GM18517 (cell line): ENCODE measurements around the gene LRPAP1.

Experiments
- ATAC-seq: cut with Tn5 transposase; IDR thresholded peaks from one replicate; pipeline ENCODE4 v1.9.1; 2021; ENCODE audit warnings: mild to moderate bottlenecking, moderate library complexity; ENCODE audit not compliant: unreplicated experiment

LRPAP1 gene

DNA sequence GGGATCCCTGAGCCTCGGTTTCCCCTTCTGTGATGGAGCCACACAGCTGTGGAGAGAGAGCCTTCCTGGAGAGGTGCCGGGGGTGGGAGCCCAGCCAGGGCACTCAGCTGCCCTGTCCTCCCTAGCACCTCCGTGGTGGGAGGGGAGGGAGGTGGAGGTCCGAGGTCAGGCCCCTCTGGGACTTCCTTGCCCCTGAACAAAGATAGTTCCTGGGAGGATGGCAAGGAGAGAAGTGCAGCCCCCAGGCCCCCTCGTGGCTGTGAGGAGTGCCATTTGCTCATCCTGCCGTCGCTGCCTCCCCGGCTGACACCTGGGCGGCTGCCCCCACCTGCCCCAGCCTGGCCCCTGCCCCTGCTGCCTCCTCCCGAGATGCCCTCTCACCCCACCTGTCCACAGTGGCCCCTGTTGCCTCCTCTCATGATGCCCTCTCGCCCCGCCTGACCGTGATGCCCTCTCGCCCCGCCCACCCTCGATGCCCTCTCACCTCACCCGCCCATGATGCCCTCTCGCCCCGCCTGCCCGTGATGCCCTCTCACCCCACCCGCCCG lies 56.4 kb downstream of the LRPAP1 start:
- ATAC-seq = no peak

DNA sequence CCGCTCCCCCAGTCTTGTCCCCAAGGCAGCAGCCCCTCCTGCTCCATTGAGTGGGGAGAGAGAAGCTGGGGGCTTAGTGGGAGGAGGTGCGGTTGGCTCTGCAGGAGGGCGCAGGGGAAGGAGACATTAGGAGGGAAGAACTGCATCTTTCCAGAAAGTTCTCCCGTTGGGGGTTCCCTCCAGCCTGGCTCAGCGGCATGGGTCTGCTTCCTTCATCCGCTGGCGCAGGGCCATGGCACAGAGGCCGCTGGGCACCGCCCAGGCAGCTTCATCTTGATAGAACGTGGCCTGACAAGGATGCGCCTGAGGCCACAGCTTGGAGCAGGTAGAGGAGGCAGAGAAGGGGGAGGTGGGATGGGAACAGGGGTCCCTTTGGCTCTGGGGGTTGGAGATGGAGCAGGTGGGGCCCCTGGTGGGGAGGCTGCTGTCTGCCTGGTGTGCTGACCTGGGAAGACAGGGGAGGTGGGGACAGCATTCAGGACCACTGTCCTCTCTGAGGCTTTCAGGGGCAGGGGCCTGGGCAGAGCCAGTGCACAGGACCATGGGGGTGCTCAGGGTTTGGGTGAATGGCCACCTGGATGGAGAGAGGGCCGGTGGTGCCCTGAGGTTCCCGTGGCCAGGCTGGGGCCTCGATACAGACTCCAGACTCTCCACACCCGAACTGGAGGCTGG lies 57.0 kb downstream of the LRPAP1 start:
- ATAC-seq = no peak

DNA sequence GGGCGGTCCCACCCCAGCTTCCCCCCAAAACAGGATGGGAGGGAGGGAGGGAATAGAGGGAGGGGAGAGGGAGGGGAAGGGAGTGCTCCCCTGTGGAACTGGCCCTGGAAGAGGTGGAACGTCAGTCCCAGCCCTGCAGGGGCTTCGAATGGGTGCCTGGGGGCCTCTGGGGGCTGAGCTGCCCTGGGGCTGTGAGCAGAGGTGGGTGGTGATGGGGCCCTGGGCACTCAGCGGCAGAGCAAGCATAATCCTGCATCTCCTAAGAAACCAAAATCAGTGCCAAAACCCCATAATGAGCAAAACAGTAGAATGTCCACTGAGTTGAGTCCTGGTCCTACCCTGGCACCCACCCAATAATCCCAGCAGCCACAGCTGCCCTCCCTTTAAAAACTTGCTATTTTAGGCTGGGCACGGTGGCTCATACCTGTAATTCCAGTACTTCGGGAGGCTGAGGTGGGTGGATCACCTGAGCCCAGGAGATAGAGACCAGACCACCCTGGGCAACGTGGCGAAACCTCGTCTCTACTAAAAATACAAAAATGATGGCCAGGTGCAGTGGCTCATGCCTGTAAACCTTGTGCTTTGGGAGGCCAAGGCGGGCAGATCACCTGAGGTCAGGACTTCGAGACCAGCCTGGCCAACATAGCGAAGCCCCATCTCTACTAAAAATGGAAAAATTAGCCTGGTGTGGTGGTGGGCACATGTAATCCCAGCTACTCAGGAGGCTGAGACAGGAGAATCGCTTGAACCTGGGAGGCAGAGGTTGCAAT lies 58.0 kb downstream of the LRPAP1 start:
- ATAC-seq = no peak

DNA sequence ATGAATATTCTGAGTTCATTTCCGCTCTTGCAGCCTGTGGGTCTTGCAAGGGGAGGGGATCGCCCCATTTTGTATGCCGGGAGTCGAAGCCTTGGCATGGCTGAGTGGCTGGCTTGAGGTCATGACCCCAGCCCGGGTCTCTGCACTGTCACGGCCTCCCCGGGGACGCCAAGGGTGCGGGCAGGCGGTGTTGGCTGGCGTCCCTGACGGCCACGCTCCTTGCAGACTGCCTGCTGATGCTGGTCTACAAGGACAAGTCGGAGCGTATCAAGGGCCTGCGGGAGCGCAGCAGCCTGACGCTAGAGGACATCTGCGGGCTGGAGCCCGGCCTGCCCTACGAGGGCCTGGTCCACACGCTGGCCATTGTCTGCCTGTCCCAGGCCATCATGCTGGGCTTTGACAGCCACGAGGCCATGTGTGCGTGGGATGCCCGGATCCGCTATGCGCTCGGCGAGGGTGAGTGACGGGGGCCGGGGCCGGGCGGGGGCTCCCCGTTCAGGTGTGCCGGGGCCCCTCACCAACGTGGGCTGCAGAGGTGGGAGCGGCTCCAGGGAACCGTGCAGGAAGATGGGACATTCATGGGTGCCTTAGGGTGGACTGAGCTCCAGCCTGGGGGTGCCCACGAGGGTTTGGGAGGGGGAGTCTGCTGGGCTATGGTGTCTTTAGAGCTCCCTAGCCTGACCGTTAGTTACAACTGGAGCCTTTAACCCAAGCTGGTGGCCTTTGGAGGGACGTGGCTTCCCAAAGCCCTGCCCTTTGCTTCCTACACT lies 58.9 kb downstream of the LRPAP1 start:
- no peak for ATAC-seq

DNA sequence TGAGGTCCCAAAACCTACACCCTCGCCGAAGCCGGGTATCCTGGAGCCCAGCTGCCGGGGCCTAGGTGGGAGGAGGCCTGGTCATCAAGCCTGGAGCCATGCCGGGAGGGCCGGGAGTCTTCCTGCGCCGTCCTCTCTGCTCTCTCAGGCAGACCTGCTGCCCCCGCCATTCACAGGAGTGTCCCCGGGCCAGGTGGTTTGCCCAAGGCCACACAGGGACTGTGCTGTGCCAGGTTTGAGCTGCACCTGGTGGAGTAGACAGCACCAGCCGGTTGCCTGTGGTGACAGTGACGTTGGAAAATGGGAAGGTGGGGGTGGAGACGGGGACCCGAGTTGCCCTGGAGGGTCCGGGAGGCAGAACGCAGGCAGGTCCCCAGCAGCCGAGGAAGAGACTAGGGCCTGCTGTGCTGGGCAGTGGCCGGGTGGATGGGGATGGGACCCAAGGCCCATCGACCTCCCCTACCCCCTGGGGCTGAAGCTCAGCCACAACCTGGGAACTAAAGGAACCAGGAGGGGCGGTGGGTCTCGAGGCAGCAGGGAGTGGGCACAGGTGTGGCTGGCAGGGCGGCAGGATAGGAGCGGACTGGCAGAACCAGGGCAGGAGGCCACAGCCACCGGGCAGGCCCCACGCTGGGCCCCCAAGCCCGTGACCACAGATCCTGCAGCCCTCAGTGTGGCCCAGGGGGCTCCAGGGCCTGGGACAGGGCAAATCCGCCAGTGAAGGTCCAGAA lies 59.6 kb downstream of the LRPAP1 start:
- ATAC-seq = no peak

DNA sequence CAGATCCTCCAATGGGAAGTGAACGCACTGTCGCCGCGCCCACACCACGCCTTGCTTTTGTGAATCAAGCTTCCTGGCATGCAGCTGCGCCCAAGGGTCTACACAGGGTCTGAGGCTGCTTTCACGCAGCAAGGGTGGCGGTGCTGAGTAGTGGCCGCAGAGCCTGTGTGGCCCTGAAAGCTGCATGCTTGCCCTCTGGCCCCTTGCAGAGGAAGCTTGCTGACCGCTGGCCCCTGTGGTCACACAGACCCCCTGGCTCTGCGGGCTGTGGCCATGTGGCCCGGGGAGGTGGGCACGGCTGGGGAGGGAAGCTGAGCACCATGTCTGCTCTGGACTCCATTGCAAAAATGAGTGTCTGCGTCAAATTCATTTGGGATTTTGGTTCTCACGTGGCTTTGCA lies 60.3 kb downstream of the LRPAP1 start:
- no peak for ATAC-seq

DNA sequence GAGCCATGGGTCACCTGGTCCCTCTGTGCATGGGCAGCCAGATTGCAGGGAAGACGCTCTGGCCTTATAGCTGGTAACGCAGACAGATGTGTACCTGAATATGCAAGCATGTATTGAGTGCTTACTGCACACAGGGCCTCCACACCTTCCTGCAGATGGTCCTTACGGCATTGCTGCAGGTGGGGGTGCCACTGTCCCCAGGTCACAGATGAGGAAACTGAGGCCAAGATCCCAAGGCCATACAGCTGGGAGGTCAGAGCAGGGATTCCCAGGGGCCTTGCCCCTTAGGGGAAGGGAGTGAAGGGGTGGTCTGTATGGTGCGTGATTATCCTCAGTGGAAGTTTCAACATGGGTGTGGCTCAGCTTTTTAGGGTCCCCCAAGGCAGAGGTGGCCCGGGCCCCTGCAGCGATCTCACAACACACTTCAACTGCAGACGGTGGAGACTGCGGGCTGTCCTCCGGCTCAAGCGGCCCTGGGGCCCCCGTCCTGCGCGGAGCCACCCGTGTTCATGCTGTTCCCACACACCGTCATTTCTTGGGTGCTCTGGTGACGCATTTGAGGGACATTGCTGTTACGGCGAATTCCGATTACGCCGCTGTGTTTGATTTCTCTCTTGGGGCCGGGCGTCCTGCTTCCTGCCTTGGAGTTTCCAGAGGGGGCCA lies 61.0 kb downstream of the LRPAP1 start:
- no peak for ATAC-seq

DNA sequence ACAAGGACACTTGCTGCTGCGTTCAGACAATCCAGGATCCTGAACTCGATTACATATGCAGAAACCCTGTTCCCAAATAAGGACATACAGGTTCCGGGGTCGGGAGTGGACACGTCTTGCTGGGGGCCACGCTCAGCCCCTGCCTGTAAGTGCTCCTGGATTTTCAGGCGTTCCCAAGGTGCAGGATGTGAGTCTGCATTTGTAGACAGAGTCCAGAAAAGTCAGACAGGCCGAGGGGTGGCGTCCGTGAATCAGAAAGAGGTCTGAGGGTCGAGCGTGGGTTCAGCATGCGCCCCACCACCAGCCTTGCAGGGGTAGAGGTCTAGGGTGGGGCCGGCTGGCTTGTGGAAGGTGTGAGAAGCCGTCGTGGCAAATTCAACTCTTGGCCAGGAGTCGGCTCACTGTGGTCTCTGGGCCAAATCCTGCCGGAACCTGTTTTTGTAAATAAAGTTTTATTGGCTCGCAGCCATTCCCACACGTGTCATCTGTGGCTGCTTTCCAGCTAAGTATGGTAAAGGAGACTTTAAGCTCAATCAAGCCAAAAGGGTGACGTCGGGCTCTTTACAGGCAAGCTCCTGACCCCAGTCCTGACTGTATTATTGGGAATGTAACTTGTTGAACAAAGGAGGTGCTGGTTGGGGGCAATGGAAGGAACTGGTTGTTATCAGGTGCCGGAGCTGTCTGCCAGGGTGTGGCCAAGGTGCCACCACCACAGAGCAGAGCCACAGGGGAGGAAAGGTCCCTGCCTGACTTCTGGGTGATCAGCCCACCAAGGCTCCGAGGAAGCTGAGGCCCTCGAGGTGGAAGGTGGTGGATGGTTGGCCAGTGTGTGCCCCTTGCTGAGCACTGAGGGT lies 61.8 kb downstream of the LRPAP1 start:
- no peak for ATAC-seq

DNA sequence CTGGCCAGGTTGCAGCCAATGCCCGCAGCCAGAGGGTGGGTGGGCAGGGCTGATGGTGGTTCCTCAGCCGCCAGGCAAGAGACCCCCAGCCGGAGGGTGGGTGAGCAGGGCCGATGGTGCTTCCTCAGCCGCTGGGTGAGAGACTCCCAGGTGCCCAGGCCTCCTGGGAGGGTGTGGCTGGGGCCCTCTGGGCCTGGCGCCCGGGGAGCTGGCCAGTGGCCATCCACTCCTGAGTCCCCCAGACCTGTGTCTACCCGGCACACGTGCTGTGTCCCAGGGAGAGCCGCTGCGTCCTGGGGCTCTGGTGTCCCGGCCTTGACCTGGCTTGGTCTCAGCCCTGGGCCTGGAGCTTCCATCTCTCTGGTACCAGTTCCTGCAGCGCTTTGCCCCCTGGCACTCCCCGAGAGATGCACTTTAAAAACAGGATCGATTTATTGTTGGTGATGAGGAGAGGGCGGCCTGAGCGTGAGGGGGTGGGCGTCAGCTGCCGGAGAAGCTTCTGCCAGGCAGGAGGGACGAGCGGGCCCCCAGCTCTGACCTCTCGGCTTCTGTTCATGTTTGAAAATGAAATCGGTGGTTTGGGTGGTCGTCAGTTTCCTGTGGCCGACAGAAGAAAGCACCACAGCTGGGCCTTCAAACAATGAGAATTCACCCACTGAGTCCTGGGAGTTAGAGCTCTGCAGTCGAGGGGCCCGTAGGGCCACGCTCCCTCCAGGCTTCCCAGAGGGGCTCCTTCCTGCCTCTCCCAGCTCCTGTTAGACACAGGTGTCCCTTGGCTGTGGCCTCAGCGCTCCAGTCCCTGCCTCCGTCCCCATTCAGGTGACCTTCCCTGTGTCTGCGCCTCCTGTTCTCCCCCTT lies 62.6 kb downstream of the LRPAP1 start:
- ATAC-seq = no peak

DNA sequence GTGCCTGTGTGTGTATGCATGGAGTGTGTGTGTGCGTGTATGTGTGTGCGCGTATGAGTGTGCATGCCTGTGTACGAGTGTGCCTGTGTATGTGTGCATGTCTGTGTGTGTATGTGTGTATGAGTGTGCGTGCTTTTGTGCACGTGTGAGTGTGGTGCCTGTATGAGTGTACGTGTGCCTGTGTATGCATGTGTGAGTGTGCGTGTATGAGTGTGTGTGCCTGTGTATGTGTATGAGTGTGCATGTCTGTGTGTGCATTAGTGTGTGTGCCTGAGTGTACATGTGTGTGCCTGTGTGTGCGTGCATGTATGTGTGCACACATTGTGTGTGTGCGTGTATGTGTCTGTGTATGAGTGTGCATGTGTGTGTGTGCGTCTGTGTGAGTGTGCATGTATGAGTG lies 63.4 kb downstream of the LRPAP1 start:
- ATAC-seq = no peak

DNA sequence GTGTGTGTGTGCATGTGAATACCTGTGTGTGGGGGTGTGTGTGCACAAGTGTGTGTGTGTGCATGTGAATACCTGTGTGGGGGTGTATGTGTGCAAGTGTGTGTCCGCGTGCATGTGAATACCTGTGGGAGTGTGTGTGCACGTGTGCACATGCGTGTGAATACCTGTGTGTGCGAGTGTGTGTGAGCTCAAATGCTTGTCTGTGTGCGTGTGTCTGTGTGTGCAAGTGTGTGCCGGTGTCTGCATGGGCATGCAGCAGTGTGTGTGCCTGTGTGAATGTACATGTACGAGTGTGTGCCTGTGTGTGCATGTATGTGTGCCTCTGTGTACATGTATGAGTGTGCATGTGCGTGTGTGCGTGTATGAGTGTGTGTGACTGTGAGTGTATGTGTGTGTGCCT lies 64.1 kb downstream of the LRPAP1 start:
- no peak for ATAC-seq

DNA sequence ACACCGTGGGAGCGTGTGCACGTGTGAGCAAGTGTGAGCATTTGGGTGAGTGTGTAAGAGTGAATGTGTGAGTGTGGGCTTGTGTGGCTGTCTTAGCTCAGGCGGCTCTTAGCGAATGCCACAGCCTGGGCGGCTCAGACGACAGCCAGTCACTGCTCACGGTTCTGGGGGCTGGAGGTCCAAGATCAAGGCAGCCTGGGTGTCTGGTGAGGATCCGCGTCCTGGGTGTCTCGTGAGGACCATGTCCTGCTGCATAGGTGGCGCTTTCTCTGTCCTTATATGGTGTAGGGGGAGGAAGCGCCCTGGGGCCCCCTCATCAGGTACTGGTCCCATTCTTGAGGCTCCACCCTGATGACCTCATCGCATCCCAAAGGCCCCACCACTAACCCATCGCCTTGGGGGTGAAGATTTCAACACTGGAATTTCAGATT lies 64.6 kb downstream of the LRPAP1 start:
- ATAC-seq = no peak

DNA sequence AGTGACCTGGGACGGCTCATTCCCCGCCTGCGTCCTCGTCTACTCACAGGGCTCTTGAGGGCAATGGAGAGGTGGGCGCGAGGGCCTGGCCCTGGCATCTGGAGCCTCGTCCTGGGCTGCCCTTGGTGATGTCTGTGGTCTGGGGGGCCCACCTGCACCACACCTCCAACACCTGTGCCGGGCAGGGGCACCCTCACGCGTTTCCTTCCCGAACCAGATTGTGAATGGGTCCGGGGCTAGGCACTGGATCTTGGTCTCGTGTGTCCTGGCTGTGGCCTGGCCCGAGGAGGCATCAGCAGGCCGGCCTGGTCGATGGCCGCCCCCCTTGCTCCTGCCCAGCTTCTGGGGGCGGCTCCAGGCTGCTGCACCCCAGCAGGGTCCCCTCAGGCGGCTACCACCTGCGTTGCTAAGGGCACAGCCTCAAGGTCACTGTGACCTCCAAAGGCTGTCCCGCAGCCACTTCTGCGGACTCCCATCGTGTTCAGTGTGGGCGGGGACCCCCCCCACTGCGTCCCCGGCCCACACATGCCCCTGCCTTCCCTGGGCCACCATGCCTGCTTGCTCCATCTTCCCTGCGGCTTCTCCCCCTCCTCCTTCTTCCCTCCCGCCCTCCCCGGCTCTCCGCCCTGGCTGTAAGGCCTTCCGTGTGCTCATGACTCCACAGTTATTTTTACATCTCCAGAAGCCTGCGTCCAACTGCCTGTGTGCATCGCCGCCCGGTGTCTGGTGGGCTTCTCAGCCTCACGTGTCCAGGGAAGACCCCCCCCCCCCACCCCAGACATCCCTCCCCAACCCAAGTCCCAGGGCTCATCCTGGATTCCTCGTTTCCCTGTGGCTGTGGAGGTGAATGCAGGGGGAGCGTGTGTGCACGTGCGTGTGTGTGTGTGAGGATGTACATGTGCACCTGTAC lies 65.3 kb downstream of the LRPAP1 start:
- ATAC-seq = no peak

DNA sequence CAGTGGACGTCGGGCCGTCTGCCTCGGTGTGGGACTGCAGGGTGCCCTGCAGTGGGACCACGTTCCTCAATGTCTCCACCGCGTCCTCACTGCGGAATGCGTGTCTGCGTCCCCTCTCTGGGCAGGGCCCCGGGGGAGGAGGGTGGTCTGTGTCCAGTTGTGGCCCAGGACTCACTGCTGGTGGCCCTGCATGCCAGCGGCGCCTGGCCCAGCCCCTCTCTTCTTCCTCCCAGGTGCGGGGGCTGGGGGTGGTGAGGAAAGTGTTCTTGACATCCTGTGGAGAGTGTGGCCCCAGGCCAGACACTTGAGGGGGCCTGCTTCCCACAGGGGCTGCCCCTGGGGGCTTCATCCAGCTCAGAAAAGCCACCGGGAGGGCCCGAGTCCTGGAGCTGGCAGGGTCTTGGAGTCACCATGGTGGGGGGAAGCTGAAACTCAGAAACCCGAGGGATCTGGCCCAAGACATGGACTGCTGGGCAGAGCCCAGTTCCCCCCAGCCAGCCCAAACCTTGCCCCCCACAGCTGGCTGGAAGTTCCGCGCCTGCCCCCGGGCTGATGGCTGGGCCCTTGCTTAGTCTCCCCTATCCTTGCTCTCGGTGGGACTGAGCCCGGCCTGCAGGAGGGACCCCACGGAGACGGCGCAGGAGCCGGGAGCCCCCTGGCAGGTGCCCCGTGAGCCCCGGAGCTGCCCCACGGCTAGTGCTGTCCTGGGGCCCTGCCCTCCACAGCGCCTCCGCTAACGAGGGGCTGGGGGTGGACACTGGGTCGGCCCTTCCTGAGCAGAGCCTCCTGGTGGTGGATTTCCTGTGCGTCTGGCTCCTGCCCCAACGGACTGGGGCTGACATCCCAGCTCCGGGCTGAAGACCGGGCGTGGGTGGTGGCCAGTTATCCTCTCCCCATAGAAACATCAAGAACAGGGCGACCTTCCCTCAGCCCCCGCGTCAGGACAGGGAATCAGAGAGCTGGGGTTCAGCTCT lies 66.2 kb downstream of the LRPAP1 start:
- ATAC-seq = no peak

DNA sequence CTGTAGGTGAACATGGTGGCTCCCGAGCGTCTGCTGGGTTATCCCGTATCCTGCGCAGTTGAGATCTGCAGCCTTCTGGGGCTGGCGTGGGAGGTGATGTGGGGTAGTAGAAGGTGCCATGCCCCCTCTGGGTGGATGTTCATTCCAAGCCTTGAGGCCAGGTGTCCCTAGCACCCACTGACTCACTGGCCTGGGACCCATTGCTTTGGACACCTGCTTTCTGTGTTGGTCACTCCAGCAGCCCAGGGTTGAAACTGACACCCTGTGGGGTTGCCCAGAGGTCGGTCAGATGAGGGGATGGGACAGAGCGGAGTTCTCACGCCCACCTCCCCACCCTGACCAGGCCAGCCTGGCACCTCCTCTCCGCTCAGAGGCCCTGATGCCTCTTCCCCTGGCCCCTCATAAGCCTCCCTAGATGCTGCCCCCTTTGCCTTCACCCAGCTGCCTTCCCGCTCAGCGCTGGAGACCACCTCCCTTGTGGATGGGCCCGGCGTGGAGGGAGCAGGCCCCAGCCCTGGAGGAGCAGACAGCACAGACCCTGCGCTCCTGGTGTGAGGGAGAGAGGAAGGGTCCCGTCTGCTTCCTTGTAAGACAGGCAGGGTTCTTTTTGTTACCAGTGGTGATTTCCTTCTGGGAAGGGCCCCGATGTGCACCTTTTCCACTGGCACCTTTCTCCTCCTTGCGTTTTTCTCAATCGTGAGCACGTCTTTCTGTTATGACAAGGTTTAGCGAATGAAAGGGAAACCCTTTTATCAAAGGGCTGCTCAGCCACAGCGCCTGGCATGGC lies 67.1 kb downstream of the LRPAP1 start:
- ATAC-seq = no peak
